Peyer's patch (tissue), 4 donors: ENCODE data around the gene ZNF526.

Experiments used
- POLR2A ChIP-seq, 2 donors: fragments of 450-650 bp; IDR thresholded peaks; one replicate each; pipeline ENCODE4 v1.5.1; 2017; ENCODE audit warnings: antibody characterized with exemption in 2 of 2, mild to moderate bottlenecking in 2 of 2, moderate library complexity in 2 of 2
- TF ChIP-seq, protein P1 (sequence below), 6 experiments: fragments of 450-650 bp in 4 of 6; fragments of 200-600 bp in 2 of 6; sonication (generic) in 1 of 6; IDR thresholded peaks; one replicate each; pipeline ENCODE4 v1.5.1; 2017 to 2019; ENCODE audit warnings: antibody characterized with exemption in 6 of 6, mild to moderate bottlenecking in 3 of 6, moderate library complexity in 1 of 6

DNA sequence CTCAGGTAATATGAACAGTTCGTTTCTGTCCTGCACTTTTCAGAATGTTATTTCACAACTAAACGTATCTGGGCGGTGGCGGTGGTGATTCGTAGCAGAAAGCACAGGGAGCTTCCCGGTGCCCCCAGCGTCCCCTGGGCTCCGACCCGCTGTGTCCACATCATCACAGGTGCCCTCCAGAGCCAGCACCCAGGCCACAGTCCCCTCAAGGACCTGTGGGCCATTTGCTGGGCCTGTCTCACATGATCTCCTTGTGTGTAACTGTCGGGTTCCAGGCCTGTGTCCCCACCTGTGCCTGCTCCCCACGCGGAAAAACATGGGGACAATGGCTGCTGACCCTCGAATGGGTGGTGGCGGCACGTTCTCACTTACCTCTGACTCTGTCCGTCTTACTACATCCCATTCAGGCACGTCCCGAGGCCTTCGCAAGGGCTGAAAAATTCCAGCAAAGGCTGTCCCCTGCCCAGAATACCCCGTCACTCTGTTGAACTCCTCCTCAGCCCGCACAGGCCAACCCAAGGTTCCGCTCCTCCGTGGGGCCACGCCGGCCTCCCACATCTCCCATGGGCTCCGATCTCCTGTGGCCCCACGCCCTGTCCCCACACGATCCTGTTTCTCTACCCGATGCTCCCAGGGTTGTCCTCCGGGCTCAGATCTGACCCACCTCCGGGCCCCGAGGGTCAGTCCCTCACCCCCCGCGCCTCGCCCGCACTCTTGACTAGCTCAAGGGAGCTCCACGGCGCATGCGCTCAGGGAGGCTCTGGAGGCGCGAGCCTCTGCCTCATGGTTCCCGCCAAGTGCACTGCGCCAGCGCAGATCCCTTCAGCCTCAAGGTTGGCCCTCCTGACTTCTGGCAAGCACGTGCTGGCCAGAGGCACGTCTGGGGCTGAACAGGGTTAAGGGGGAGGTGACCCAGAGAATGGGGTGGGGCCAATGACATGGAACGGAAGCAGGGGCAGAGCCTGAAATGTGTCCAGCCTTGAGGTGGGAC is 23.8 kb upstream of the ZNF526 start:
- TF ChIP-seq, protein P1, sequence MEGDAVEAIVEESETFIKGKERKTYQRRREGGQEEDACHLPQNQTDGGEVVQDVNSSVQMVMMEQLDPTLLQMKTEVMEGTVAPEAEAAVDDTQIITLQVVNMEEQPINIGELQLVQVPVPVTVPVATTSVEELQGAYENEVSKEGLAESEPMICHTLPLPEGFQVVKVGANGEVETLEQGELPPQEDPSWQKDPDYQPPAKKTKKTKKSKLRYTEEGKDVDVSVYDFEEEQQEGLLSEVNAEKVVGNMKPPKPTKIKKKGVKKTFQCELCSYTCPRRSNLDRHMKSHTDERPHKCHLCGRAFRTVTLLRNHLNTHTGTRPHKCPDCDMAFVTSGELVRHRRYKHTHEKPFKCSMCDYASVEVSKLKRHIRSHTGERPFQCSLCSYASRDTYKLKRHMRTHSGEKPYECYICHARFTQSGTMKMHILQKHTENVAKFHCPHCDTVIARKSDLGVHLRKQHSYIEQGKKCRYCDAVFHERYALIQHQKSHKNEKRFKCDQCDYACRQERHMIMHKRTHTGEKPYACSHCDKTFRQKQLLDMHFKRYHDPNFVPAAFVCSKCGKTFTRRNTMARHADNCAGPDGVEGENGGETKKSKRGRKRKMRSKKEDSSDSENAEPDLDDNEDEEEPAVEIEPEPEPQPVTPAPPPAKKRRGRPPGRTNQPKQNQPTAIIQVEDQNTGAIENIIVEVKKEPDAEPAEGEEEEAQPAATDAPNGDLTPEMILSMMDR (IDR thresholded peaks at IDR 0.05): no peak
- no peak for TF ChIP-seq POLR2A (IDR thresholded peaks at IDR 0.05)
